ENCODE measurements around the gene ATP5MC2.

DNA sequence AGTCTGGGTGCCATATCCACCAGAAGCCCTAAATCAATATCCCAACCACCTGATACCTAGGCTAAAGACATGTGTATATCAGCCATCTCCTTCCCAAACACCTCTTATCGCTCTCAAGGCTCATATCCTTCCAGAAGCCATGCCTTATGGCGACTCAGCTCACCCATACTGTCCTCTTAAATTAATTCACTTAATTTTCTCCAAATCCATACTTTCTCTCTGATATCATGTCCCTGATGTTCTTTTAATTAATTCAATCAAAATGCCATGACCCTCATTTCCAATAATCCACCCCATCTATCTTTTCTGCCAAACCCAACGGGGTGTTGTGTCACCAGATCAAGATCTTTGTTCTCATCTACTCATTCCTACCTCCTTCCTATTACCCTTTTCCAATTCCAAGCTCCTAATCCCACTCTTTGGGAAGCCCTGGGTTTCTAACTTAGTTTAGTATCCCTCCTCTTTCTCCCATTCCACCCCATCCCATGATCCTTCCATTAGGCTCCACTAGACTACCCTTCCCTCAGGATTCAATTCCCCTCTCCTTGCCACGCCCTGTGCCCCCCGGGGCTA, 50.4 kb downstream of the ATP5MC2 start:
- TF ChIP-seq CTCF (IDR thresholded peaks at IDR 0.05; ENCODE audit: insufficient read depth, low read length, poor library complexity, severe bottlenecking) (no peak), EZH2phosphoT487 (conservative IDR thresholded peaks at IDR 0.05; ENCODE audit: low read length) (no peak)

All from SU-DHL-6 (cell line).